ENCODE data around the gene LAGE3. TPM values are rescaled to one million over a fixed set of nuclear protein-coding genes. Genes with fewer than 3 reads are reported as not detected.
"Not testable (repeated sequence)": the region's sequence is repeated elsewhere in the genome, so short reads cannot be mapped to it uniquely, and the experiment has no call there.

Gene LAGE3
- total and polyA plus RNA-seq, 2 experiments from 2014 or later = 42.9 to 49.2 TPM

- H3K9me2 ChIP-seq (ENCODE audit: insufficient read depth) = no peaks in the 10 kb centered on the region
- H4K20me1 ChIP-seq (ENCODE audit: insufficient read depth) = no peaks in the 10 kb centered on the region
- peak overlapping the region; percentile 70 for H3K27ac ChIP-seq
- WGBS, 2 experiments (ENCODE audit: low coverage in 1 of 2, low lambda C conversion rate in 2 of 2, missing lambda C conversion rate in 2 of 2) = 21 to 27% methylated on average over 9 to 11 of the region's 12 CpGs
- in situ Hi-C loops (cut with MboI) = no loop called here
- H3K79me2 ChIP-seq (ENCODE audit: insufficient read depth) = no peaks in the 10 kb centered on the region
- H3K4me2 ChIP-seq (ENCODE audit: unreplicated experiment) = no peak overlapping the region
- H2AFZ ChIP-seq = no peak overlapping the region
- H3K27me3 ChIP-seq (replicated peaks; ENCODE audit: insufficient read depth) = no peaks in the 10 kb centered on the region
- H3K4me3 ChIP-seq = no peak overlapping the region
- no peaks in the 10 kb centered on the region for H3F3A ChIP-seq (ENCODE audit: insufficient read depth)
- H3K9me3 ChIP-seq (ENCODE audit: low read depth) = no peaks in the 10 kb centered on the region
- peak overlapping the region; percentile 14; the same call in 1 of the 2 replicates for H3K9ac ChIP-seq
- H3K4me1 ChIP-seq (ENCODE audit: insufficient read depth) = peaks cover 11% of the 10 kb centered on the region
- peak; percentile 75 for DNase-seq
- TF ChIP-seq EZH2phosphoT487 (IDR thresholded peaks at IDR 0.05; ENCODE audit: insufficient read depth, low read depth) = no peak
- no peak for TF ChIP-seq EZH2 (IDR thresholded peaks at IDR 0.05; ENCODE audit: insufficient read depth, poor library complexity, severe bottlenecking)
- H3K36me3 ChIP-seq (ENCODE audit: low read depth) = no peaks in the 10 kb centered on the region
These were observed 26.7 kb upstream of the LAGE3 start for GRCh38 chrX:154505734-154506133.

- Histone ChIP-seq H3K4me2 (ENCODE audit: unreplicated experiment) (no peak overlapping the region), H3K36me3 (ENCODE audit: low read depth) (no peaks in the 10 kb centered on the region), H4K20me1 (ENCODE audit: insufficient read depth) (no peaks in the 10 kb centered on the region), H2AFZ (no peak overlapping the region), H3K9me2 (ENCODE audit: insufficient read depth) (no peaks in the 10 kb centered on the region), H3K79me2 (ENCODE audit: insufficient read depth) (no peaks in the 10 kb centered on the region), H3K9me3 (ENCODE audit: low read depth) (no peaks in the 10 kb centered on the region), H3K4me1 (ENCODE audit: insufficient read depth) (peaks cover 11% of the 10 kb centered on the region), H3K4me3 (no peak overlapping the region), H3K27me3 (replicated peaks; ENCODE audit: insufficient read depth) (no peaks in the 10 kb centered on the region), H3K9ac (no peak overlapping the region), H3K27ac (no peak overlapping the region), H3F3A (ENCODE audit: insufficient read depth) (no peaks in the 10 kb centered on the region)
- WGBS, 2 experiments (ENCODE audit: low coverage in 1 of 2, low lambda C conversion rate in 2 of 2, missing lambda C conversion rate in 2 of 2) = 33 to 36% methylated on average over 3 of the region's 3 CpGs
- DNase-seq = no peak
- in situ Hi-C loops (cut with MboI) = no loop called here
- TF ChIP-seq EZH2 (IDR thresholded peaks at IDR 0.05; ENCODE audit: insufficient read depth, poor library complexity, severe bottlenecking) = no peak
- TF ChIP-seq EZH2phosphoT487 (IDR thresholded peaks at IDR 0.05; ENCODE audit: insufficient read depth, low read depth) = no peak
These were observed 23.9 kb upstream of the LAGE3 start for GRCh38 chrX:154502989-154503388.

GRCh38 chrX:154502098-154502497 lies 23.0 kb upstream of the LAGE3 start:
- TF ChIP-seq EZH2 (IDR thresholded peaks at IDR 0.05; ENCODE audit: insufficient read depth, poor library complexity, severe bottlenecking) = no peak
- TF ChIP-seq EZH2phosphoT487 (IDR thresholded peaks at IDR 0.05; ENCODE audit: insufficient read depth, low read depth) = no peak
- no peaks in the 10 kb centered on the region for H3K9me3 ChIP-seq (ENCODE audit: low read depth)
- H3K27me3 ChIP-seq (replicated peaks; ENCODE audit: insufficient read depth) = no peaks in the 10 kb centered on the region
- in situ Hi-C loops (cut with MboI) = no loop called here
- no peak overlapping the region for H2AFZ ChIP-seq
- no peaks in the 10 kb centered on the region for H3K36me3 ChIP-seq (ENCODE audit: low read depth)
- 82 to 85% methylated on average over 8 of the region's 8 CpGs for WGBS, 2 experiments (ENCODE audit: low coverage in 1 of 2, low lambda C conversion rate in 2 of 2, missing lambda C conversion rate in 2 of 2)
- peaks cover 11% of the 10 kb centered on the region for H3K4me1 ChIP-seq (ENCODE audit: insufficient read depth)
- H4K20me1 ChIP-seq (ENCODE audit: insufficient read depth) = no peaks in the 10 kb centered on the region
- no peaks in the 10 kb centered on the region for H3K79me2 ChIP-seq (ENCODE audit: insufficient read depth)
- no peak overlapping the region for H3K27ac ChIP-seq
- no peaks in the 10 kb centered on the region for H3K9me2 ChIP-seq (ENCODE audit: insufficient read depth)
- no peak overlapping the region for H3K9ac ChIP-seq
- H3F3A ChIP-seq (ENCODE audit: insufficient read depth) = no peaks in the 10 kb centered on the region
- no peak overlapping the region for H3K4me3 ChIP-seq
- no peak for DNase-seq
- no peak overlapping the region for H3K4me2 ChIP-seq (ENCODE audit: unreplicated experiment)

- H3K4me1 ChIP-seq (ENCODE audit: insufficient read depth) = peaks cover 11% of the 10 kb centered on the region
- H3K9me2 ChIP-seq (ENCODE audit: insufficient read depth); H3K9ac ChIP-seq; DNase-seq; H3K4me2 ChIP-seq (ENCODE audit: unreplicated experiment); H3F3A ChIP-seq (ENCODE audit: insufficient read depth); H3K4me3 ChIP-seq; H3K79me2 ChIP-seq (ENCODE audit: insufficient read depth); H2AFZ ChIP-seq; H3K27me3 ChIP-seq (replicated peaks; ENCODE audit: insufficient read depth); H3K36me3 ChIP-seq (ENCODE audit: low read depth); H3K27ac ChIP-seq; H4K20me1 ChIP-seq (ENCODE audit: insufficient read depth); in situ Hi-C loops (cut with MboI); H3K9me3 ChIP-seq (ENCODE audit: low read depth): not testable (repeated sequence)
- WGBS, 2 experiments (ENCODE audit: low coverage in 1 of 2, low lambda C conversion rate in 2 of 2, missing lambda C conversion rate in 2 of 2) = 86 to 88% methylated on average over 4 to 7 of the region's 7 CpGs
These were observed 22.3 kb upstream of the LAGE3 start for GRCh38 chrX:154501423-154501822.

- H3K27ac ChIP-seq; H3K9me2 ChIP-seq (ENCODE audit: insufficient read depth); H3K4me2 ChIP-seq (ENCODE audit: unreplicated experiment); H2AFZ ChIP-seq; H3K79me2 ChIP-seq (ENCODE audit: insufficient read depth); H3K9ac ChIP-seq; DNase-seq; H3F3A ChIP-seq (ENCODE audit: insufficient read depth); H3K36me3 ChIP-seq (ENCODE audit: low read depth); H4K20me1 ChIP-seq (ENCODE audit: insufficient read depth); H3K4me1 ChIP-seq (ENCODE audit: insufficient read depth); in situ Hi-C loops (cut with MboI); H3K27me3 ChIP-seq (replicated peaks; ENCODE audit: insufficient read depth); H3K4me3 ChIP-seq; H3K9me3 ChIP-seq (ENCODE audit: low read depth): not testable (repeated sequence)
- WGBS, 2 experiments (ENCODE audit: low coverage in 1 of 2, low lambda C conversion rate in 2 of 2, missing lambda C conversion rate in 2 of 2) = 88 to 91% methylated on average over 4 of the region's 4 CpGs
These were observed 17.6 kb upstream of the LAGE3 start for GRCh38 chrX:154496591-154497137.

Measured in GM23248 (cell line).